Measurements from ENCODE around the gene CNR1.

The CNR1 gene

GRCh38 chr6:88167352-88167937 lies 1.3 kb upstream of the CNR1 start:
- TF ChIP-seq CREB1 (IDR thresholded peaks at IDR 0.05; ENCODE audit: low read depth) (no peak), TCF12 (IDR thresholded peaks at IDR 0.05; ENCODE audit: low read depth) (no peak)

GRCh38 chr6:88166493-88167351 lies 575 bp upstream of the CNR1 start:
- TF ChIP-seq RAD21 (IDR thresholded peaks at IDR 0.05; ENCODE audit: low read depth) (no peak), CREB1 (IDR thresholded peaks at IDR 0.05; ENCODE audit: low read depth) (no peak), ZBTB7A (IDR thresholded peaks at IDR 0.05; ENCODE audit: low read depth) (no peak), YY1 (IDR thresholded peaks at IDR 0.05; ENCODE audit: low read depth) (no peak), TEAD4 (IDR thresholded peaks at IDR 0.05) (no peak), EGR1 (IDR thresholded peaks at IDR 0.05) (no peak), NFIC (IDR thresholded peaks at IDR 0.05) (no peak), EP300 (IDR thresholded peaks at IDR 0.05; ENCODE audit: borderline replicate concordance) (no peak), TAF1 (IDR thresholded peaks at IDR 0.05; ENCODE audit: low read depth) (no peak), REST (IDR thresholded peaks at IDR 0.05; ENCODE audit: low read depth) (no peak), TCF12 (IDR thresholded peaks at IDR 0.05; ENCODE audit: low read depth) (no peak), CEBPB (IDR thresholded peaks at IDR 0.05) (no peak), FOXM1 (IDR thresholded peaks at IDR 0.05; ENCODE audit: borderline replicate concordance, low read depth) (no peak)
- TF ChIP-seq, protein P1, sequence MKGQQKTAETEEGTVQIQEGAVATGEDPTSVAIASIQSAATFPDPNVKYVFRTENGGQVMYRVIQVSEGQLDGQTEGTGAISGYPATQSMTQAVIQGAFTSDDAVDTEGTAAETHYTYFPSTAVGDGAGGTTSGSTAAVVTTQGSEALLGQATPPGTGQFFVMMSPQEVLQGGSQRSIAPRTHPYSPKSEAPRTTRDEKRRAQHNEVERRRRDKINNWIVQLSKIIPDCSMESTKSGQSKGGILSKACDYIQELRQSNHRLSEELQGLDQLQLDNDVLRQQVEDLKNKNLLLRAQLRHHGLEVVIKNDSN (IDR thresholded peaks at IDR 0.05), result no peak
- TF ChIP-seq, protein P2, sequence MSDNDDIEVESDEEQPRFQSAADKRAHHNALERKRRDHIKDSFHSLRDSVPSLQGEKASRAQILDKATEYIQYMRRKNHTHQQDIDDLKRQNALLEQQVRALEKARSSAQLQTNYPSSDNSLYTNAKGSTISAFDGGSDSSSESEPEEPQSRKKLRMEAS (IDR thresholded peaks at IDR 0.05), result no peak; the same call in 1 of the 2 replicates

GRCh38 chr6:88165087-88165843 lies 882 bp downstream of the CNR1 start:
- TF ChIP-seq CREB1 (IDR thresholded peaks at IDR 0.05; ENCODE audit: low read depth), result no peak
- TF ChIP-seq REST (IDR thresholded peaks at IDR 0.05; ENCODE audit: low read depth), result no peak
- no peak for TF ChIP-seq TEAD4 (IDR thresholded peaks at IDR 0.05)
- TF ChIP-seq EP300 (IDR thresholded peaks at IDR 0.05; ENCODE audit: borderline replicate concordance), result no peak
- no peak for TF ChIP-seq TCF12 (IDR thresholded peaks at IDR 0.05; ENCODE audit: low read depth)
- TF ChIP-seq, protein P2 (IDR thresholded peaks at IDR 0.05), result no peak
- TF ChIP-seq FOXM1 (IDR thresholded peaks at IDR 0.05; ENCODE audit: borderline replicate concordance, low read depth), result no peak
- no peak for TF ChIP-seq TAF1 (IDR thresholded peaks at IDR 0.05; ENCODE audit: low read depth)
- TF ChIP-seq, protein P1 (IDR thresholded peaks at IDR 0.05), result no peak
- TF ChIP-seq NFIC (IDR thresholded peaks at IDR 0.05), result no peak
- no peak for TF ChIP-seq CEBPB (IDR thresholded peaks at IDR 0.05)

DNA sequence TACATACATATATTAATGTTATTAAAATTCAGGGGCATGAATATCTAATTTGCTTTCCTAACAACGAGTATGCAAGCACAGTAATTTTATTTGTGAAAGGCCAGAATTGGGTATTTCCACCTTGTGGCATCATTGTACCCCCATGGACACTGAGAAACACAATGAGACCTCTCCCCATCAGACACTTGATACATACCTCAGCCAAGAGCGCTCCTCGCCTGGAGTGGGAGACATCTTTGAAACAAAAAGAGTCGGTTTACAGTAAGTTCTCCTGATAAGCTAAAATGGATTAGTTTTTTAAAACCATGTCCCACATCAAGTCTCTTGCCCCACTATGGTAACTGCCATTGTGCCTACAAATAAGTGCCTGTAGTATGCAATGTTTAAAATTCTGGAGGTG lies 2.1 kb downstream of the CNR1 start:
- TF ChIP-seq NFIC (IDR thresholded peaks at IDR 0.05) (no peak), CEBPB (IDR thresholded peaks at IDR 0.05) (no peak), TAF1 (IDR thresholded peaks at IDR 0.05; ENCODE audit: low read depth) (no peak), ZBTB7A (IDR thresholded peaks at IDR 0.05; ENCODE audit: low read depth) (no peak), EP300 (IDR thresholded peaks at IDR 0.05; ENCODE audit: borderline replicate concordance) (no peak), FOXM1 (IDR thresholded peaks at IDR 0.05; ENCODE audit: borderline replicate concordance, low read depth) (no peak), RAD21 (IDR thresholded peaks at IDR 0.05; ENCODE audit: low read depth) (no peak), EGR1 (IDR thresholded peaks at IDR 0.05) (no peak)
- TF ChIP-seq, protein P2 (IDR thresholded peaks at IDR 0.05), result no peak
- TF ChIP-seq, protein P1 (IDR thresholded peaks at IDR 0.05), result no peak
